Endothelial cell (in vitro differentiated cells): ENCODE results near the gene DDB1. TPM values are rescaled to one million over a fixed set of nuclear protein-coding genes. Genes with fewer than 3 reads are reported as not detected.

ENCODE experiments used
- DNase-seq: peaks from one replicate; pipeline ENCODE4 v3.0.0; 2021; ENCODE audit warnings: low spot score
- H3K27ac Mint-ChIP-seq: one replicate; pipeline ENCODE4 v1.8.0; 2021; ENCODE audit warnings: mixed read lengths, inconsistent platforms; ENCODE audit not compliant: unreplicated experiment
- H3K27me3 Mint-ChIP-seq: one replicate; pipeline ENCODE4 v1.8.0; 2021; ENCODE audit warnings: mild to moderate bottlenecking, moderate library complexity, mixed read lengths, inconsistent platforms; ENCODE audit not compliant: unreplicated experiment
- H3K36me3 Mint-ChIP-seq: one replicate; pipeline ENCODE4 v1.8.0; 2021; ENCODE audit warnings: mild to moderate bottlenecking, low read depth, mixed read lengths, inconsistent platforms; ENCODE audit not compliant: unreplicated experiment
- H3K4me1 Mint-ChIP-seq: one replicate; pipeline ENCODE4 v1.8.0; 2021; ENCODE audit warnings: mild to moderate bottlenecking, mixed read lengths, inconsistent platforms; ENCODE audit not compliant: unreplicated experiment
- H3K4me3 Mint-ChIP-seq: one replicate; pipeline ENCODE4 v1.8.0; 2021; ENCODE audit warnings: mild to moderate bottlenecking, mixed read lengths, inconsistent platforms; ENCODE audit not compliant: unreplicated experiment
- H3K9me3 Mint-ChIP-seq: one replicate; pipeline ENCODE4 v1.8.0; 2021; ENCODE audit warnings: mixed read lengths, inconsistent platforms; ENCODE audit not compliant: unreplicated experiment
- CTCF ChIP-seq: fragments of 200-600 bp; sonication (generic); IDR thresholded peaks from one replicate; pipeline ENCODE4 v1.5.0; 2021; ENCODE audit warnings: antibody characterized with exemption; ENCODE audit not compliant: unreplicated experiment
- total RNA-seq: library from RNA; stranded (reverse); fragmentation: NEBNext Ultra II Directional; extraction: Animal tissue kit (Norgen Biotek cat#: 25700); gene quantifications from one replicate; pipeline ENCODE4 v1.2.1, GENCODE V29; 2021; ENCODE audit not compliant: unreplicated experiment

The DDB1 gene
- total RNA-seq, 1 donor from 2014 or later, result 239 TPM

- Mint-ChIP-seq H3K4me1 (peaks cover 42% of the 10 kb centered on the region), H3K36me3 (peaks cover 28% of the 10 kb centered on the region), H3K4me3 (peak overlapping the region; percentile 88), H3K27me3 (peaks cover 24% of the 10 kb centered on the region), H3K27ac (no peak overlapping the region), H3K9me3 (no peaks in the 10 kb centered on the region)
- TF ChIP-seq CTCF, result no peak
- peak; percentile 26 for DNase-seq
Observed at GRCh38 chr11:61293867-61294716, 38.8 kb downstream of the DDB1 start.

- Mint-ChIP-seq H3K27ac (peak overlapping the region; percentile 63), H3K27me3 (peaks cover 20% of the 10 kb centered on the region), H3K4me1 (peaks cover 30% of the 10 kb centered on the region), H3K36me3 (peaks cover 23% of the 10 kb centered on the region), H3K9me3 (no peaks in the 10 kb centered on the region), H3K4me3 (peak overlapping the region; percentile 78)
- DNase-seq, result no peak
- TF ChIP-seq CTCF, result no peak
Observed at GRCh38 chr11:61292356-61292755, 40.5 kb downstream of the DDB1 start.

GRCh38 chr11:61290905-61291690 is 41.8 kb downstream of the DDB1 start:
- DNase-seq, result no peak
- no peak overlapping the region for H3K4me3 Mint-ChIP-seq

GRCh38 chr11:61287338-61287977 is 45.4 kb downstream of the DDB1 start:
- H3K27ac Mint-ChIP-seq, result peak overlapping the region; percentile 74

More at GRCh38 chr11:61290905-61291690, 41.8 kb downstream of the DDB1 start:
- Mint-ChIP-seq H3K27ac (no peak overlapping the region), H3K4me1 (peaks cover 28% of the 10 kb centered on the region), H3K27me3 (peaks cover 19% of the 10 kb centered on the region), H3K9me3 (no peaks in the 10 kb centered on the region), H3K36me3 (peaks cover 23% of the 10 kb centered on the region)
- TF ChIP-seq CTCF, result no peak

More at GRCh38 chr11:61287338-61287977, 45.4 kb downstream of the DDB1 start:
- Mint-ChIP-seq H3K9me3 (no peaks in the 10 kb centered on the region), H3K4me1 (peaks cover 13% of the 10 kb centered on the region), H3K27me3 (peaks cover 9% of the 10 kb centered on the region), H3K4me3 (peak overlapping the region; percentile 44), H3K36me3 (peaks cover 49% of the 10 kb centered on the region)
- DNase-seq, result no peak
- no peak for TF ChIP-seq CTCF
